GM12891 (cell line): Measurements from ENCODE around the gene MCTP1.
"Not testable (repeated sequence)": the region's sequence is repeated elsewhere in the genome, so short reads cannot be mapped to it uniquely, and the experiment has no call there.

Experiments used
- DNase-seq: peaks from one replicate; pipeline ENCODE4 v3.0.0; 2011; ENCODE audit warnings: low spot score; ENCODE audit not compliant: insufficient read length
- FAIRE-seq: peaks from 2 replicates; lab custom pipeline; 2011; peaks lifted over from hg19 to GRCh38; lab: Jason Lieb, UNC
- PAX5 ChIP-seq: IDR thresholded peaks from 2 replicates; pipeline ENCODE4 v1.6.1; 2011; ENCODE audit warnings: low read length, moderate library complexity, mild to moderate bottlenecking; ENCODE audit not compliant: insufficient read depth, severe bottlenecking
- POLR2A ChIP-seq: IDR thresholded peaks from 2 replicates; pipeline ENCODE4 v1.6.1; 2011; ENCODE audit warnings: low read depth, low read length, control low read depth
- POLR2AphosphoS5 ChIP-seq: IDR thresholded peaks from 2 replicates; pipeline ENCODE4 v1.6.1; 2011; ENCODE audit warnings: low read depth, low read length, control low read depth
- POU2F2 ChIP-seq: IDR thresholded peaks from 2 replicates; pipeline ENCODE4 v1.6.1; 2011; ENCODE audit warnings: low read depth, mild to moderate bottlenecking, control low read depth, low read length, moderate library complexity
- SPI1 ChIP-seq: IDR thresholded peaks from 2 replicates; pipeline ENCODE4 v1.6.1; 2011; ENCODE audit warnings: low read depth, low read length, control low read depth
- TAF1 ChIP-seq: IDR thresholded peaks from 2 replicates; pipeline ENCODE4 v1.6.1; 2011; ENCODE audit warnings: low read depth, low read length, control low read depth

Gene MCTP1

DNA sequence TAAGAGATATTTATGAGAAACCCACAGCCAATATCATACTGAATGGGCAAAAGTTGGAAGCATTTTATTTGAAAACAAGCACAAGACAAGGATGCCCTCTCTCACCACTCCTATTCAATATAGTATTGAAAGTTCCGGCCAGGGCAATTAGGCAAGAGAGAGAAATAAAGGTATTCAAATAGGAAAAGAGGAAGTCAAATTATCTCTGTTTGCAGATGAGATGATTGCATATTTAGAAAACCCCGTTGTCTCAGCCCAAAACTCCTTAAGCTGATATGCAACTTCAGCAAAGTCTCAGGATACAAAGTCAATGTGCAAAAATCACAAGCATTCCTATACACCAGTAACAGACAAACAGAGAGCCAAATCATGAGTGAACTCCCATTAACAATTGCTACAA is 325.6 kb downstream of the MCTP1 start:
- FAIRE-seq, DNase-seq: not testable (repeated sequence)
- peak; percentile 45 for TF ChIP-seq SPI1

- peak; percentile 66 for FAIRE-seq
- no peak for TF ChIP-seq SPI1
- no peak for TF ChIP-seq TAF1
- no peak for TF ChIP-seq POLR2A
- no peak for TF ChIP-seq POU2F2
- no peak for TF ChIP-seq PAX5
- TF ChIP-seq POLR2AphosphoS5, result no peak
- no peak for DNase-seq
Measured at GRCh38 chr5:94945656-94946055, 339.2 kb downstream of the MCTP1 start.

DNA sequence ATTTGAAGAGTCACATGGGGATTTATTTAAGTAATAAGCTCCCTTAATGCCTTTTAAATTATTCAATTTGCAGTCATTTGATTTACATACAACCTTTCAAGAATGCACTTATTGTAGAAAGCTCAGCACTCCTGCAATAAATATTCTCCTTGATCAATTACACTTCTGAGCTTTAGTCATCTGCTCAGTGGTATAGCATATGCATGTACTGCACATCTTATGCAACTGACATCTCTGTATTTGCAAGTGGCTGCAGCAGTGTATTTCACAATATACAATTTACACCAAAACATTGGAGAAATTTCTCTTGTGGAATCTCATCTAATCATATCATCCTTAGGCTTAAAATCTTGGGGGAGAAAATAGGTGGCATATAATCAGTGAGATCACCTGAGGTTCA is 340.7 kb downstream of the MCTP1 start:
- FAIRE-seq, result no peak
- DNase-seq, result no peak
- TF ChIP-seq TAF1 (no peak), POLR2AphosphoS5 (no peak), POU2F2 (no peak), PAX5 (no peak), POLR2A (no peak), SPI1 (no peak)

DNA sequence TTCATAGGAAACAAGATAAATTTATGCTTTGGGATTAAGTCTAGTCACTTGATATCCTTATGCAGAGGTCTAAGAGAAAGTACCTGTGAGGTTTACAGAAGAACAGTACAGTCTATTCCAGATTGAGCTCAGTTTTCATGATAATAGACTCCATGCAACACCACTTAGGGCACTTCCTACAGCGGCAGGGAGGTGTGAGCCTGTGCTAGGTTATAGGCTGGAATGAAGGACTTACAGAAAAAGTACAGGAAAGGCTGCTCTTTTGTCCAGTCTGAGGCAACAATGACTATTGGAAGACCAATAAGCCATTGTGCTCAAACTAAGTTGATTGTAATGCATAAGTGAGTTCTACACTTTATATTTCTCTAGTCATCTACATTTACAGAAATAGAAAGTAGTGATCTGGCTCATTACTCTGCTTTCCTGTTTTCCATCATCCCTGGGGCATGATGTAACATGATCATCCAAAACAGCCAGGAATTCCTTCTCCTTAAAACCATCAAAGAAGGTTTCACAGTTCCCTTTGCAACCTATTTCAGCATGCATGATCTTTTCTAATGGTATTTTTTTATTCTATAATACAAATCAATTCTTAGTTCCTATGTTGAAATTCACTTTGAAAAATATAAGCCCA is 343.7 kb downstream of the MCTP1 start:
- DNase-seq (no peak), FAIRE-seq (no peak)
- TF ChIP-seq PAX5, result no peak

DNA sequence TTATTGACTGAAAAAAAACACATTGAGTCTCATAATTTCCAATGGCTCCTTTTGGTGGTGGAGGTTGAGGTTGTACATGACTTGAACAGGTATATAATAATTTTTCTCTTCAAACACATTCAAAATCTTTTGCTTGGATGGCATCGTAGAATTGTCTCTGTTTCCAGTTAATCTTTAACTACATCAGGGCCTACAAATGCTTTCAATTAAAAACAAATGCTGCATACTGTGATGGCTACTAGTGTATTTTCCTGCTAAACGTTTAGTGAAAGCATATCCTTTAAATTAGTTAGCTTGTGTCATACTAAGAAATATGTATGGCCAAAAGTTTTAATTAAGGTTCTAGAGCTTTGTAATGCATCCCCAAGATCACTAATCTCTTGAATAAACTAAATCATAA is 352.6 kb downstream of the MCTP1 start:
- DNase-seq (no peak), FAIRE-seq (no peak)
- no peak for TF ChIP-seq POLR2AphosphoS5
- TF ChIP-seq SPI1, result no peak
- TF ChIP-seq POLR2A, result no peak
- no peak for TF ChIP-seq PAX5
- TF ChIP-seq TAF1, result no peak
- no peak for TF ChIP-seq POU2F2

DNA sequence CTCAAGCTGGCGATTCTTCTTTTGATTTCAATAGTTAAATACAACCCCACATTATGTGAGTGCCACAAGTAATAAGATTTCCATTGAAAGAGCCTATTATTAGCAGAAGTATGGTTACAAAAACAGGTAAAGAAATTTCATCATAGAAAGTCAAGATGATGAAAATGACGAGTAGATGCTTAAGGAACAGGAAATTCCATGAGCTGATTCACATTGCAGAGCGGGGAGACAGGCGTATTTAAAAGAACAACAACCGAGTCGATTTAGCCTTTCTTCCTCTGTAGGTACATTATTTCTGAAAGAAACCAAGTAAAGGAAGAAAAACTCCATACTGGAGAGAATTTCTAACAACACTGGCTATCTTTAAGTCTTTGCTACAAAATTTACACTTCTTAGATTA is 356.0 kb downstream of the MCTP1 start:
- DNase-seq, result no peak
- FAIRE-seq, result no peak

DNA sequence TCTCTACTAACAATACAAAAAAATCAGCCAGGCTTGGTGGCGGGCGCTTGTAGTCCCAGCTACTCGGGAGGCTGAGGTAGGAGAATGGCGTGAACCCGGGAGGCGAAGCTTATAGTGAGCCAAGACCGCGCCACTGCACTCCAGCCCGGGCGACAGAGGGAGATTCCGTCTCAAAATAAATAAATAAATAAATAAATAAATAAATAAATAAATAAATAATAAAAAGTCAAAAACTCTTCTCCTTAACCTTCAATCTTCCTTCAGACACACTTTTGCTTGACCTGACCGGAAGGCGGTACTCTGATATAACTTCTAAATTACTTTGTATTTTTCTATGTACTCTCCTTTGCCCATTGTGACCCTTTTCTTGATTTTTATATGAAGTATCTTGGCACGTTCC is 364.3 kb downstream of the MCTP1 start:
- no peak for TF ChIP-seq SPI1
- no peak for TF ChIP-seq POU2F2
- TF ChIP-seq PAX5, result no peak
- no peak for TF ChIP-seq POLR2AphosphoS5
- TF ChIP-seq TAF1, result no peak
- no peak for TF ChIP-seq POLR2A
- FAIRE-seq, result no peak

More for the DNA sequence above, 356.0 kb downstream of the MCTP1 start:
- TF ChIP-seq POU2F2 (no peak), POLR2AphosphoS5 (no peak), SPI1 (no peak), POLR2A (no peak), TAF1 (no peak), PAX5 (no peak)

GRCh38 chr5:94916619-94917018 is 368.3 kb downstream of the MCTP1 start:
- DNase-seq (no peak), FAIRE-seq (no peak)
- TF ChIP-seq SPI1 (no peak), POLR2AphosphoS5 (no peak), POU2F2 (no peak), POLR2A (no peak), TAF1 (no peak), PAX5 (no peak)

More for the DNA sequence above, 364.3 kb downstream of the MCTP1 start:
- no peak for DNase-seq

DNA sequence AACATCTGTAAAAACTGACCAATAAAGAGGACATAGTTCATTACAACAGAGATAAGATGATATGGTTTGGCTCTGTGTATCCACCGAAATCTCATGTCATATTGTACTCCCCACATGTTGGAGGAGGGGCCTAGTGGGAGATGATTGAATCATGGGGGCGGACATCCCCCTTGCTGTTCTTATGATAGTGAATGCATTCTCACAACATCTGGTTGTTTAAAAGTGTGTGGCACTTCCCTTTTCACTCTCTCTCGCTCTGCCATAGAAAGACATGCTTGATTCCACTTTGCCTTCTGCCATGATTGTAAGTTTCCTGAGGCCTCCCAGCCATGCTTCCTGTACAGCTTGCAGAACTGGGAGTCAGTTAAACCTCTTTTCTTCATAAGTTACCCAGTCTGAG is 373.6 kb downstream of the MCTP1 start:
- FAIRE-seq, result no peak
- DNase-seq, result no peak
- TF ChIP-seq POLR2AphosphoS5, result no peak
- TF ChIP-seq TAF1, result no peak
- no peak for TF ChIP-seq POLR2A
- TF ChIP-seq SPI1, result peak; percentile 73
- TF ChIP-seq POU2F2, result no peak
- TF ChIP-seq PAX5, result no peak

- TF ChIP-seq PAX5 (no peak), POU2F2 (no peak), POLR2AphosphoS5 (no peak), SPI1 (no peak), POLR2A (no peak), TAF1 (no peak)
- FAIRE-seq, result no peak
- no peak for DNase-seq
Measured at GRCh38 chr5:94910721-94911120, 374.2 kb downstream of the MCTP1 start.
